SW480 (cell line): ENCODE measurements around the gene AMPD3.
A peak's percentile ranks its signal among the peaks of the same experiment; 100 is the strongest.

Experiments
- DNase-seq: peaks from one replicate; pipeline ENCODE4 v3.0.0-alpha.2; 2016; ENCODE audit warnings: low spot score

The AMPD3 gene

DNA sequence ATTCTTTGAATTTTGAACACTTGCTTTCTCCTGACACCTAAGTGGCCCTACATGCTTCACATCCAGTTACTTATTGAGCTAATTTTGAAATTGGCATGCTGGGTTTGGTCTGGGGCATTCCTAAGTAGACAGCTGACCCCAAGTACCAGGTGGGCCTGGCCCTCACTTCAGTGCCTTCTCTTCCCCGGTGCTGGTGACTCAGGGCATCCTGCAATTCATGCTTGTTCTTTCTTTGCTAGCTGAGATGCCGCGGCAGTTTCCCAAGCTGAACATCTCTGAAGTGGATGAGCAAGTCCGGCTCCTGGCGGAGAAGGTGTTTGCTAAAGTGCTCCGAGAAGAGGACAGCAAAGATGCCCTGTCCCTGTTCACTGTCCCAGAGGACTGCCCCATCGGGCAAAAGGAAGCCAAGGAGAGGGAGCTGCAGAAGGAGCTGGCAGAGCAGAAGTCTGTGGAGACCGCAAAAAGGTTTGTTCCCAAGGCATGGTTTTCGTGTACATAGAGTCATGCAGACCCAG is 6.3 kb downstream of the AMPD3 start:
- DNase-seq, result no peak

DNA sequence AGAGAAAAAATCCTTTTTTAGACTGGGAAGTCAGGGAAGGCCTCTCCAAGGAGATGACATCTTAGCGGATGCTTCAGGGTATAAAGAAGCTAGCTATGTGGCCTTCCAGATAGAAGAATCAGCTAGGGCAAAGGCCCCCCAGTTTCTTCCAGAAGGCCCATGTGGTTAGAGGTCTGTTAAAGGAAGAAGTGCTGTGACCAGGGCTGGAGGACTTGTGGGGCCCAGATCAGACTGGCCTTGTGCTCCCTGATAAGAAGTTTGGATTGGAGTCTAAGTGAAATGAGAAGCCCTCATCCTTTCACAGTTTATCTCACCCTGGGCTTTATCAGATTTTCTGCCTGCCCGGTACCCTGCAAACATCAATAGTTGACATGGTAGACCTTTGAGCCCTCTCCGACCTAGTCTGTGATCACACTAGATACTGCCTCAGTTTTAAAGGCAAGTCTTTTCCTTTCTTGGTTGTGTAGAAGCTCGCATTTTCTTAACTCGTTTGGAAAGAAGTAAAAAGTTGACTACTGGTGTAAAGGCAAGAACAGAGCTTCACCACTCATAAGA is 7.8 kb downstream of the AMPD3 start:
- no peak for DNase-seq

DNA sequence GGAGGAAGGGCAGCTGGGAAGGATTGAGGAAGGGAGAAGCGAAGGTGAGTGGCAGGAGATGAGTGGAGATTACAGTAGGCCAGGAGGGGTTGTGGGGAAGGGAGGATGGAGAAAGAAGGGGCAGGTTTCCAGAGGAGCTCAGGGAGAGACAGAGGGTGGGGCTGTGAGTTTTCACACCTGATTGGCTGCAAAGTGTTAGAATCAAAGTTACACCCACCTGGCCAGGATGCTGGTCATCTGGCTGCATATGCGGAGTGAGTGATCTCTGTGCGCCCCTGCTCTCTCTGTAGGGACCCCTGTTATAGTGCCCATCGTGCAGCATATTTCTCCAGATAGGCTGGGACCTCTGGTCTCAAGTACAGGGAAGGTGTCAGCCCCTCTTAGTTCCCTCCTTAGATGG is 18.3 kb downstream of the AMPD3 start:
- DNase-seq, result no peak

DNA sequence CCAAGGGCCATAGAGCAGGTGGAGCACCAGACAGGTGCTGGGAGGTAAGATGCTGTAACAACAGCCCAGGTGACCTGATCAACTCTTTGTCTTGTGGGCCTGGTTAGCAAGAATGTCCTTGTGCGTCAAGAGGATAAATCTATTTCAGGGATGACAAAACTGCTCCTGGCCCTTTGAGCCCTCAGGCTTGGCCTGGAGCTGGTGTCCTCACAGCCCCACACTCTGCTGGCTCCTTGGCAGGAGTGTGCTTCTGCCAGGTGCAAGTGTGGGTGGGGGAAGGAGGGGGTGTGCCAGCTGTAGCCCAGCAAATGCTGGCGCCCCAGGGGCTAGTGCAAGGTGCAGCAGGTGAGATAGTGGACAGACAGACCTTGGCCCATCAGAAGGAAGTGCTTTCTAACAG is 19.5 kb downstream of the AMPD3 start:
- DNase-seq, result no peak

DNA sequence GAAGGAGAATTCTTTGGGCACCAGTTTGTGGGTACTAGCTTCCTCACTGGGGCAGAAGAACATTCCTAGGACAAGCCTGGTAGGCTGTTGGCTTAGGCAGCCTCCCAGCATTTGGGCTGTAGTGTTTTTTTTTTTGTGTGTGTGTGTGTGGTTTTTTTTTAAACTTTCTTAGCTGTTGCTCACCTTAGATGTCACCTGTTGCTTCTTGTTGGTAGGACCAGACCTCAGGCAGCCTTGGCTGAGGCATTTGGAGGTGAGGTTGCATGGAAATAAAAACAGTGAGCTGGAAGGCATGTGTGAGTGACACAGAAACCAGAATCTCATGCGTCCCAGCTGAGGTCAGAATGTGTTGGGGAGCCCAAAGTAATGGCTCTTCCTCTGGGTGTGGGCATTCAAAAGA is 21.3 kb downstream of the AMPD3 start:
- DNase-seq, result no peak

DNA sequence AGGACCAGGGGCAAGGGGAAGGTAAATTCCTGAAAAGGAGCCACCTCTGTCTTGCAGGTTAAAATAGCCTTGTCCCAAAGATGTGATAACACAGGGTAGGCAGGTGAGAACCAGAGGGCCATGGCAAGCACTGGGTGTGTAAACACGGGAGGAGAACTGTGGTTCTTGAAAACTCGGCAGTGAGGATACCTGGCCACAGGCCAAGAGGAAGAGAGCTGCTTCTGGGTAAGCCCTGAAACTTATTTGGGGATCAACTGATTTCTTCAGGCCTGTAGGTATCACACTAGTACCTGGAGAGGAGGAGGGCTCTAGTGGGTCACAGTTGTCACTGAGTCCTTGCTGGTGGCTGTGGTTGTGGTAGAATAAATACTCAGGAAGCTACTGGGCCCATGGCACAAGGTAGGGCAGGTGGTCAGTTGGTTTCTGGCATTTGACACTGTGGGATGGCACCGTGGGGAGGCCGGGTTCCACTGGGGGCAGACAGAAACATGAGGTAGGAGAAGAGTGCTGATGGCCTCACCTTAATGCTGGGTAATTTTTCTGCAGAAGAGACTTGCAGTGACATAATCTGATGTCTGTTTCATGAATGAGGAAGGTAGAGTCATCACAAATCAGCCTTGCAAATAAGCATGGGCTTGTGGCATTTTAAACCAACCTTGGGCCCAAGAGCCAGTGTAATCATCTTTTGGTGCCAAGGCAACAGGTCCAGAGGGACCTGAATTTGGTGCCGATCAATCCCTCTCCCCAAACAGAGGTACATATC is 22.0 kb downstream of the AMPD3 start:
- DNase-seq, result no peak

DNA sequence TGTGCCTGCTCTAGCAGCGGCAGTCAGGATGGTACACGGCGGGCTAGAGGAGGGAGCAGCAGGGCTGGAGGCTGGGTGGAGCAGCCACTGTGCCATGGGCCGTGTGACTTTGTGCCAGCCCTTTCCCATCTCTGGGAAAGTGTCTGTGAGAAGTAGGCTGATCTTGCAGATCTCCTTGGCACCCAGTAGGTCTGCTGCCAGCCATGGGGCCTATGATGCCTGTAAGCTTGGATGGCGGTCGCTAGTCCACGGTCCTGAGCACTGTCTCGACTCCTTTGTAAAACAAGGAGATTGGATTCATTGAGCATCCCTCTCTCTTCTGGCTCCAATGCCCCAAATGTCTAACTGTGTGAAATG is 22.6 kb downstream of the AMPD3 start:
- no peak for DNase-seq

DNA sequence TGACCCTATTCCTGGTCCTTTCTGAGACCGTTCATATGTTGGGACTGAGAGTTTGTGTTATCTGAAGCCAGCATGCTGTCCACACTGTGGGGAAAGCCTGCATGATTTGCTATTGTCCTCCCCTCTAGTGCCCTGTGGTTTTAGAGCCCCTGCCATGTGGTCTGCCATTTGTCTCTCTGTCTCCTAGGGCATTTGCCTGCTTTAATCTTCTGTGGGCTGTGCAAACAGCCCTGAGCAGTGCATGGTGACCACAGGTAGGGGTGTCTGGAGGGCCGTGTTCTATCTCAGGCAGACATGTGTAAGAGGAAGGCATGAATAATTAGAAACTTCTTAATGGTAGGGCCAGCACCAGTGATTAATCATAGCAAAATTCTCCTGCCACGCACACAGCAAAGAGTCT is 23.0 kb downstream of the AMPD3 start:
- DNase-seq, result no peak

DNA sequence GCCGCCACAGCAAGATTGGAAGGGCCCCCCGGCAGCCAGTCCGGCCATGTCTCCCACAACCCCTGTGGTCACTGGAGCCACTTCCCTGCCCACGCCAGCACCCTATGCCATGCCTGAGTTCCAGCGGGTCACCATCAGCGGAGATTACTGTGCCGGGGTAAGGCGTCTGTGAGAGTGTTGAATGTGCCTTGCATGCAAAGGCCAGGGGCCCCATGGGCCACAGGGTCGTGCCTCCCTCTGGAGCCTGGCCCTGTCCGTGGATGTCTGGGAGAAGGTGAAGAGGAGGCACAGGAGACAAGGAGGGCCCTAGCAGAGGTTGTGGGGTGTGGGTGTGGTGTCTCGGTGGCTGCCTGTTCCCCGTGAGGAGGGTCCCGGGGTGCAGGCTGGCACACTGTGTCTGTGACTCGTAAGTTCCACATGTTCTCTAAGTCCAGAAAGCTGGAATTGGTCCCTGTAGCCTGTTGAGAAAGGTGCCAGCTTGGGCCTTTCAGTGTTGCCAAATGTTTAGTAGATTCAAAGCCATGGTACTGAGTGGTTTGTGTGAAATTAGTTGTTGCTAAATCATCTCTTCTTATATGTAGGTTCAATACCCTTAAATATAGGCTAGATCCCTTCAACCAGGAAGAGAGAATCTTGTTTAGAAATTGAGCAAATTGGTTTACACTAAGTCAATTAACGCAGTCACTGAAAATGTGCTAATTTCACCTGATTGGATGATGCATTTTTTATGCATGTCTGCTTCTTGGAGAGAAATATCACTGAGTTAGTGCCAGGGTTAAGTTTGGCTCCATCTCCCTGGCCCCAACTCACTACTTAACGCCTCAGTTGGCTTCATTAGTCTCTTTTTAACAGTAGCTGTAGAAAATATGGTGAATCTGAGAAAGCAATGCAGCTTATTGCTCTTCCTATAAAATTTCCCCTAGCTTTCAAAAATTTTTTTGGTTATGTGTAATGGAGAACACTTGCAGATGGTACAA is 23.8 kb downstream of the AMPD3 start:
- no peak for DNase-seq

DNA sequence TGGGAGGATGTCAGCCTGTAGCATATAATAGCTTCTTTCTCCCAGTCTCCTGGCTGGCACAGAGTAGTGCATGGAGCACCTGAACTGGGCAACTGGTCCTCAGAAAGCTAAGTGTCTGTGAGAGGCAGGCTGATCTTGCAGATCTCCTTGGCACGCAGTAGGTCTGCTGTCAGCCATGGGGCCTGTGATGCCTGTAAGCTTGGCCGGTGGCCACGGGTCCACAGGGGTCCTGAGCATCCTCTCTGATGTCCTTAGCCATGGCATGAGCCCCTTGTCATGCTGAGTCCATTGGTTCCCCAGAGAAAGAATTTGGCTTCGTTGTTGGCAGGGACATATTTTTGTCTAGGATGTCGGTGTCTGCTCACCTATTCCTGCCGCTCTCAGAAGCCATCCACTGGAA is 25.0 kb downstream of the AMPD3 start:
- DNase-seq, result no peak

DNA sequence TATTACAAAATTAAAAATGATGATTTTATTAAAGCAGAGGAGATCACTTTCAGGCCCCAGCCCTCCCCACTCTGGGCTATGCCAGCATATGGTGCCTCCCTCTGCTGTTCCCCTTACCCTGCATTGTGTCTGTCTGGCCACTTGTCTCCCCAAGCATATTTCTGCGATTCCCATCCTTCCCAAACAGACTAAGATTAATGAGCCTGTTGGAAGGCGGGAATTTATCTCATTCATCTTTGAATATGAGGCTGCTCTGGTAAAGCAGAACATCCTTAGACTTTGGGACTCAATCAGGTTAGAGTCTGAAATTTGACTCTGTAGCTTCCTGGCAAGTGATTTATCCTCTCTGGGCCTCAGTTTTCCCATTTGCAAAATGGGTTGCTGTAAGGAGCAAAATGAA is 25.7 kb downstream of the AMPD3 start:
- no peak for DNase-seq

DNA sequence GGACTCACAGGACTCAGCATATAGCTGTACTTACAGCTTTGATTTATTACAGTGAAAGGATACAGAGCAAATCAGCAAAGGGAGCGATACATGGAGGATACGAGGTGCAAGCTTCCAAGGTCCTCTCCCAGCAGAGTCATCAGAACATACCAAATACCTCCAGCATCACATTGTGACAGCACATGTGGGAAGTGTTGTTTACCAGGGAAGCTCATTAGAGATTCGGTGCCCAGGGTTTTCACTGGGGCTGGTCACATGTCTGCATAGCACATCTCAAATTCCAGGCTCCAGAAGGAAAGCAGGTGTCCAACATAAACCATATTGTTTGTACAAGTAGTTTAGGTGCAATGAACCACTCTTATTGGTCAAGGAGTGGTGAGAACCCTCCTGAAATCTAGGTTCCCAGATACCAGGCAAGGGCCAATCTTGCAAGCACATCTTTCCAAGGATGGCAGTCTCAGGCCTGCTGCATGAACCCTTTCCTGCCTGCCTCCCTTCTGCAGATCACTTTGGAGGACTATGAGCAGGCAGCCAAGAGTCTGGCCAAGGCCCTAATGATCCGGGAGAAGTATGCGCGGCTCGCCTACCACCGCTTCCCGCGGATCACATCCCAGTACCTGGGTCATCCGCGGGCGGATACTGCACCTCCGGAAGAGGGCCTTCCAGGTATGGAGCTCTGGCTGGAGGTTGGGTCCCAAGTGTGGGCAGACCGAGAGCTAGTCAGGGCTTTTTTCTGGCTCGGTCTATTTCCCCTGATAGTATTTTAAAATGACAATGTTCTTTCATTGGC is 26.7 kb downstream of the AMPD3 start:
- DNase-seq, result no peak

DNA sequence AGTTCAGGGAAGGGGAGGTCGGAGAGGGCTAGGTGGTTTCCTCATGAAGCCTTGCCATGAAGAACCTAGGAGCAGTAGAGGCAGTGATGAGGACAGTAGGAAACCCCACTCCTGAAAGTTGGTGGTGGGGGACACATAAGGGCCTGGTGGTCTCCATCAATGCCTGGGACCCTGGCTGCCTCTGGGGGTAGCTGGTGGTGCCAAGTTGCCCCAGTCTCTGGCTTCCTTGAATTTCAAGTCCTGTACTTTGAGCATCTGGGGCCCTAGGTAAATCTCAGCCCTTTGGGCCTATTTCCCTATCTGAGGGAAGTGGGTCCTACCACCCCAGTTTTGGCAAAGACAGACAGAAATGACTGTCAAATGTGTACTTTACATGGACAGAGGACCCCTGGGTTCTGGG is 28.1 kb downstream of the AMPD3 start:
- no peak for DNase-seq

DNA sequence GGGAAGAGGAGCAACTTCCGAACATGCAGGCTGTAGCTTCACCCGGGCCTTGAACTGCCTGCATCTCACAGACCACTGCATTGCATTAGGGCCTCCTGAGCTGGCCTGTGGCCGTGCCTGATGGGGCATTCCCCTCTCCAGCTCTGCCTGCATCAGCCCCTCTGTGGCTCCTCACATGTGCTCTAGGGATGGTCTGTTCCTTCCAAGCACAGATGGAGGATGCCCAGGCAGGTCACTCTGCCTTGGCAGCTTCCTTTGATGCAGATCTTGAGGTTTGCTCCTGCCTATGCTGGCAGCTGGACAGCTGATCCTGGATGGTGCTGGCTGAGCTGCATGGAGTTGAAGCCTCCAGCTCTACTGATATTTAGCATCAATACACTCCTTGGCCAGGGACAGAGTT is 28.5 kb downstream of the AMPD3 start:
- no peak for DNase-seq

DNA sequence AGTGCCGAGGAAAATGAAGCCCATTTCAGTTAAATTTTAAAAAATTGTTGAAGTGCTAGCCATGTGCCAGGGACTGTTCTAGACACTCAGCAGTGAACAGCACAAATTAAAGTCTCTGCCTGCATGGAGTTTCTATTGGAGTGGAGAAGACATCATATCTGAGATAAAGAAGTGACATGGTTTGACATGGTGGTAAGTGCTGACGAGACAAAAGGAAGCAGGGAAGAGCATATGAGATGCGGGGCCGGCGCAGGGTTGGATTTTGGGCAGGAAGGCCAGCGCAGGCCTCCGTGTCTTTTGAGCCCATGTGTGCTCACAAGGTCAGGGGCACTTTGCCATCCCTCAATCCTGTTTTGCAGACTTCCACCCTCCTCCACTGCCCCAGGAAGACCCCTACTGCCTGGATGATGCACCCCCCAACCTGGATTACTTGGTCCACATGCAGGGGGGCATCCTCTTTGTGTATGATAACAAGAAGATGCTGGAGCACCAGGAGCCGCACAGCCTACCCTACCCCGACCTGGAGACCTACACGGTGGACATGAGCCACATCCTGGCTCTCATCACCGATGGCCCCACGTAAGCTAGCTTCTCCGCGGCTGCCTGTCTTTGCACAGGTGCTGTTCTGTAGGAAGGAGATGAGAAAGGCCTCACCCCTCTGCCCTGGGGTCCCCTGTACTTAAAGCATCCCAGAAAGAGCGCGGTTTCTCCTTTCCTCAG is 29.6 kb downstream of the AMPD3 start:
- DNase-seq, result no peak

DNA sequence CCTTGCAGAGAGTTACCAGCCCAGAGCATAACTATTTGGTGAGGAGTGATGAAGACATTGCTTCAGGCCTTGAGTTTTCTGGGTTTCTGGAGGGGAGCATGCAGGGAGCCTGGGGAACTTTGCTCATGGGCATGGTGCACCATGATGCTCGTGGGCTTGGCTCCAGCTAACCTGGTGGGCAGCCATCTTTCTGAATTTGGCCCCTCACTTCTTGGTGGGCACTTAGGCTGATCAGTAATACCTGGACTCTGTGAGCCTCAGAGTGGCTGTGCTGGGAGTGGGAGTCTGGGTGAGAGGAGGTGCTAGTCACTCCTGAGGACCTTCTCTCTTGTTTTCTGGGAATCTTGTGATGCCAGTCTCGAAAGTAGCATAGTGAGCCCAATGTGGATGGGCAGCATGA is 30.6 kb downstream of the AMPD3 start:
- DNase-seq, result no peak

DNA sequence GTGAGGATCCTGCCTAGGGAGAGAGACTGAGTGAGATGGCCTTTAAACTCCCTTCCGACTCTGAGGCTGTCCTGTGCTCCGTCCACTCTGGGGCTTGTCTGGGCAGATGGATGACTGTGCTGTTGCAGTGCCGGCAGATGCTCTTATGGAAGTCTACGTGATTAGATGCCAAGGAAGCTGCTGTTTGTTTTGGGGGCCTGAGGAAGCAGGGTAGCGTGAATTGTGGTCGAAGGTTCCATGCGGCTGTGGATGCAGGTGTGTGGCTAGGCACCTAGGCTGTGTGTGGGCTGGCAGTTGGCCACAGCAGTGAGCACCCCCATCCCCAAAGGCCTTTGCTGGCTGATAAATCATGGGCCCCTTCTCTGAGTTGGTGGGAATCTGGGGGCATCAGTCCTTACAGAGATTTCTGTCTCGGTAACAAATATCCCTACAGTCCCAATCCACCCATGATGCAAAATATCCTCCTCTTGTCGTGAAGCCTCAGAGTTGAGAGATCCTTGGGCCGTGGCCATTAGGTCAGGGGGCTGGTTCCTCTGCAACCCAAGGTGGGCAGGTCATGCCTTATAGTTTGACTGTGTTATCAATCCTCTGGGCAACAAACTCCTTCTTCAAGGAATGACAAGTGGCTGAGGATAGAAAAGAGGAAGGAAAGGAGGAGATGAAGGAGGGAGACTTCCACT is 31.2 kb downstream of the AMPD3 start:
- DNase-seq, result no peak

DNA sequence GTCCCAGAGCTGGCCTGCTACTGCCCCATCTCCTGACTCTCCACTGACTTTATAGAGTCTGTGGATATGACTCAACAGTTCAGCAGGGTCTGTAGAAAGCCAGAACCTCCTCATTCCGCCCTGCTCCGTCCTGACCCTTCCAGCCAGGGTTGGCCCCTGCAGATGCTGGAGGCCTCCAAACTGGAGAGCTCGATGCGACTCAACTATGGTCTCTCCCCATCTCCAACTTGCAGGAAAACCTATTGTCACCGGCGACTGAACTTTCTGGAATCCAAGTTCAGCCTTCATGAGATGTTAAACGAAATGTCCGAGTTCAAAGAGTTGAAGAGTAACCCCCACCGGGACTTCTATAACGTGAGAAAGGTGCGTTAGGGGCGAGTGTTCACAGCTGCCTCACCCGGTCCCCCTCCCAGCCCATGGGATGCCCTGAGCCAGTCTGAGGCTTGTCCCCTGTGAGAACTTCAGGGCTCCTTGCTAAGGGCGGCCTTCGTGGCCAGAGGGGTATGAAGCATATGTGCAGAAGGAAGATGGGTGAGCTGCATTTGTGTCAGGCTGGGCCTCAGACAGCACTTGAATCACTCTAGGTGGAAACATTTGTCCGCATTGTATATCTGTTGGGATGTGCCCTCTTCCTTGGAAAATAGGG is 32.1 kb downstream of the AMPD3 start:
- DNase-seq, result no peak

DNA sequence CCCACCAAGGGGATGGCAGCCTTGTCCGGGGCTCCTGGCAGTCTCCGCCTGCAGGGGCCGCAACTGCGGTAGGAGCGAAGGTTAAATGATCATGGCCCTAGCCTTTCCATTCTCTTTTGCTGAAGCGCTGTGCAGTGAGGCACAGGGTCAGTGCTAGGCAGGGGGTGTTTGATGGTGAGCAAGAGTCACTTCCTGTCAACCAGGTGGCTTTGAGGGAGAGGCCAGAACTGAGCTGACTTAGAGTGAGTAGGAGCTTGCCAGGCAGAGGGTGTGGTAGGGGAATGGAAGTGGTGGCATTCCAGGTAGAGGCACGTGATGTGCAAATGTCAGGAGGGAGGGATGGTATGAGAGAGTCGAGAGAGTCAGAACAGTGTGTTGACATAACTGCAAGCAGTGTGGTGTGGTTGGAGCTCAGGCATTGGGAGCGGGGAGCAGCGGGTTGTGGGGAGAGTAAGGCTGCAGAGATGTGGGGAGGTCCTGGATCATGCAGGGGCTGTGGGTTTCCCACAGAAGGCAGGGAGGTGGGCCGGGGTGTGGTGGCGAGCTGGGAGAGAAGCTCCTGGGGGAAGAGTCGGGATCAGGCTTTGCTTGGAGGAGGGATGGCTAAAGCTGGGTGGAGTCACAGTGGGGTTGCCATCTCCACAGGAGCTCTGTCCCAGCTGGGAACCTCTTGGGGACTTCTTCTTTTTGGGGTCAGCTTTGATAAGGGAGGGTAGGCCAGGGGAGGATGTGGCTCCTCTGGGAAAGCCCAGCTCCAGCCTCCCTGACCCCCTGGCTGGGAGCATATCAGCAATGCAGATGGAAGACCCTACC is 33.3 kb downstream of the AMPD3 start:
- peak; percentile 99 for DNase-seq
